HepG2 (cell line): Measurements from ENCODE around the gene EIF6. TPM values are rescaled to one million over a fixed set of nuclear protein-coding genes. Genes with fewer than 3 reads are reported as not detected.
A peak's percentile ranks its signal among the peaks of the same experiment; 100 is the strongest.

Source experiments
- ATF6 ChIP-seq: sonication (generic); formaldehyde crosslinking; conservative IDR thresholded peaks from 2 replicates; pipeline ENCODE4 v1.4.0; 2020; ENCODE audit warnings: missing genetic modification reagents
- DDIT3 ChIP-seq: sonication (generic); formaldehyde crosslinking; IDR thresholded peaks from 2 replicates; pipeline ENCODE4 v1.4.0; 2020; ENCODE audit warnings: mild to moderate bottlenecking, missing genetic modification reagents
- FOXA3 ChIP-seq: IDR thresholded peaks from 2 replicates; pipeline ENCODE4 v1.6.1; 2016; ENCODE audit warnings: missing genetic modification reagents, missing compliant biosample characterization
- HNRNPH1 ChIP-seq: fragments of 200-400 bp; formaldehyde crosslinking; optimal IDR thresholded peaks from 2 replicates; pipeline ENCODE3; 2017; ENCODE audit warnings: mild to moderate bottlenecking, low read depth, low read length
- HNRNPK ChIP-seq: fragments of 200-400 bp; formaldehyde crosslinking; IDR thresholded peaks from 2 replicates; pipeline ENCODE4 v1.6.1; 2018; ENCODE audit warnings: low read length, low read depth, moderate library complexity, mild to moderate bottlenecking; ENCODE audit not compliant: poor library complexity, severe bottlenecking
- IRF9 ChIP-seq: sonication (generic); formaldehyde crosslinking; IDR thresholded peaks from 2 replicates; pipeline ENCODE4 v1.8.0; 2022; ENCODE audit warnings: missing genetic modification reagents, mild to moderate bottlenecking, borderline replicate concordance
- KAT2B ChIP-seq: fragments of 150-350 bp; IDR thresholded peaks from 2 replicates; pipeline ENCODE4 v1.6.1; 2014; ENCODE audit warnings: low read depth, low read length, borderline replicate concordance
- KAT8 ChIP-seq: IDR thresholded peaks from 2 replicates; pipeline ENCODE4 v1.6.1; 2016; ENCODE audit warnings: missing genetic modification reagents, missing compliant biosample characterization
- MATR3 ChIP-seq: sonication (generic); formaldehyde crosslinking; IDR thresholded peaks from 2 replicates; pipeline ENCODE4 v1.4.0; 2020; ENCODE audit warnings: missing genetic modification reagents
- MXD3 ChIP-seq: IDR thresholded peaks from 2 replicates; pipeline ENCODE4 v1.6.1; 2016; ENCODE audit warnings: mild to moderate bottlenecking, missing biosample characterization, missing genetic modification reagents
- MXD4 ChIP-seq: IDR thresholded peaks from 2 replicates; pipeline ENCODE4 v1.6.1; 2016; ENCODE audit warnings: mild to moderate bottlenecking, missing biosample characterization, missing genetic modification reagents
- NFRKB ChIP-seq: fragments of 450-650 bp; IDR thresholded peaks from 2 replicates; pipeline ENCODE4 v1.6.1; 2017
- SNAPC5 ChIP-seq: sonication (generic); formaldehyde crosslinking; IDR thresholded peaks from 2 replicates; pipeline ENCODE4 v1.8.1; 2023; ENCODE audit warnings: mild to moderate bottlenecking, missing genetic modification reagents, borderline replicate concordance
- STAT6 ChIP-seq: sonication (generic); formaldehyde crosslinking; IDR thresholded peaks from 2 replicates; pipeline ENCODE4 v1.4.0; 2020; ENCODE audit warnings: missing genetic modification reagents, mild to moderate bottlenecking, borderline replicate concordance
- TCF12 ChIP-seq, 2 experiments: fragments of 450-650 bp in 1 of 2; sonication (generic) in 1 of 2; formaldehyde crosslinking in 1 of 2; IDR thresholded peaks; 2 replicates each; pipeline versions ENCODE4 v1.6.1 to v1.8.0; 2017 to 2022; ENCODE audit warnings: antibody characterized with exemption in 1 of 2, mild to moderate bottlenecking in 1 of 2, missing genetic modification reagents in 1 of 2, moderate library complexity in 1 of 2
- ZFY ChIP-seq: sonication (generic); formaldehyde crosslinking; IDR thresholded peaks from 2 replicates; pipeline ENCODE4 v1.4.0; 2020; ENCODE audit warnings: missing genetic modification reagents
- ZGPAT ChIP-seq: IDR thresholded peaks from 2 replicates; pipeline ENCODE4 v1.6.1; 2016; ENCODE audit warnings: mild to moderate bottlenecking
- ZNF317 ChIP-seq: sonication (generic); formaldehyde crosslinking; IDR thresholded peaks from 2 replicates; pipeline ENCODE4 v1.5.0; 2020; ENCODE audit warnings: mild to moderate bottlenecking, missing genetic modification reagents
- ZNF337 ChIP-seq: sonication (generic); formaldehyde crosslinking; IDR thresholded peaks from 2 replicates; pipeline ENCODE4 v1.5.1; 2020; ENCODE audit warnings: missing genetic modification reagents, low read depth, mild to moderate bottlenecking, borderline replicate concordance
- ZNF567 ChIP-seq: sonication (generic); formaldehyde crosslinking; IDR thresholded peaks from 2 replicates; pipeline ENCODE4 v1.8.1; 2023; ENCODE audit warnings: mild to moderate bottlenecking, missing genetic modification reagents, borderline replicate concordance
- ZNF879 ChIP-seq: sonication (generic); formaldehyde crosslinking; IDR thresholded peaks from 2 replicates; pipeline ENCODE4 v1.8.1; 2023; ENCODE audit warnings: missing genetic modification reagents
- polyA plus RNA-seq, 8 experiments: library from polyadenylated mRNA; depleted of rRNA in 3 of 8; stranded (reverse) in 7 of 8; unstranded in 1 of 8; fragments of >200 nt; fragmentation: Illumina TruSeq in 4 of 8; extraction: Trizol in 4 of 8; gene quantifications; 2 replicates each; pipeline versions ENCODE4 v1.2.1 to v1.2.3, GENCODE V29; 2011 to 2016; ENCODE audit warnings: low read depth in 4 of 8, missing spikeins in 1 of 8, mixed read lengths in 1 of 8; ENCODE audit not compliant: insufficient read depth in 1 of 8
- total RNA-seq, 5 experiments: library from RNA; depleted of rRNA; stranded (reverse); fragments of >200 nt; fragmentation: Illumina TruSeq; extraction: Trizol; gene quantifications; 2 replicates each; pipeline ENCODE4 v1.2.3, GENCODE V29; 2016; ENCODE audit warnings: low read depth in 1 of 5

Gene EIF6
- total and polyA plus RNA-seq, 2 of the 13 experiments (the other 11 are each of a cell fraction or from before 2014, with no cell fraction given): 462 to 466 TPM

- TF ChIP-seq ZGPAT (CRISPR knock-in tag): peak; percentile 96
- no peak for TF ChIP-seq DDIT3
- peak; percentile 94; the same call in 1 of the 2 replicates for TF ChIP-seq SNAPC5 (CRISPR knock-in tag)
- peak; percentile 73; the same call in 1 of the 2 replicates for TF ChIP-seq ZNF879 (CRISPR knock-in tag)
- no peak for TF ChIP-seq NFRKB
- peak; percentile 90; the same call in 1 of the 2 replicates for TF ChIP-seq MXD4 (CRISPR knock-in tag)
- TF ChIP-seq STAT6 (CRISPR knock-in tag): peak; percentile 93; the same call in 1 of the 2 replicates
- TF ChIP-seq HNRNPK: peak; percentile 38
- TF ChIP-seq KAT8: peak; percentile 99
- no peak for TF ChIP-seq HNRNPH1
- TF ChIP-seq MATR3 (CRISPR knock-in tag): no peak
- TF ChIP-seq ATF6 (CRISPR knock-in tag): 0 out of 2 replicates have a peak, but pooled peaks have one; percentile 94
- peak; percentile 89; the same call in 1 of the 2 replicates for TF ChIP-seq MXD3 (CRISPR knock-in tag)
- peak; percentile 99 for TF ChIP-seq ZFY
- 0 out of 2 replicates have a peak, but pooled peaks have one; percentile 48 for TF ChIP-seq ZNF337 (CRISPR knock-in tag)
- peak; percentile 74 for TF ChIP-seq ZNF317 (CRISPR knock-in tag)
- TF ChIP-seq KAT2B: no peak
- no peak for TF ChIP-seq TCF12 (IDR thresholded peaks at IDR 0.05)
- TF ChIP-seq TCF12 (CRISPR knock-in tag; IDR thresholded peaks at IDR 0.05): peak; percentile 91; the same call in 1 of the 2 replicates
- TF ChIP-seq IRF9 (CRISPR knock-in tag): peak; percentile 98
- TF ChIP-seq ZNF567 (CRISPR knock-in tag): no peak
- no peak for TF ChIP-seq FOXA3 (CRISPR knock-in tag)
Measured at GRCh38 chr20:35284267-35284991, at the start of gene EIF6 (continued).
